ENCODE results near the gene HPS4.

Gene HPS4

DNA sequence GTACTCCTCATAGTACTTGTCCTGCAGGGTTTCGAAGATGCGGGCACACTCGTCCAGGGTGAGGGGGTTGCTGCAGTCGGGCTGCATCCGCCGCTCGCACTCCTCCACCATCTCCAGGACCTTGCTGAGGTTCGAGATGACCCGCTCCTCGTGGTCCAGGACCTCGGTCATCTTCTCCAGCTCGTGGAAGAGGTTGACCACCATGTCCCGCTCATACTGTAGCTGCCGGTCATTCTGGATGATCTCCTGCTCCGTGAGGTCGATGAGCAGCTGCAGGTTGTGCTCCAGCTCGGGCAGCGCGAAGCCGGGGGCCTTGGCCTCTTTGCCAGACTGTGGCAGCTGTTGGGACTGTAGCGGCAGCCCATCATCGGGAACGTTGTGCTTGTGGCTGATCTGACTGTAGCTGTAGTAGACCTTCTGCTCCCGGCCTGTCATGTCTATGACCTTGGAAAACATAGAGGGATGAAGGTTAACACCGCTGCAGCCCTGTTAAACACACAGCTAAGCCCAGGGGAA, 15.7 kb upstream of the HPS4 start:
- DNase-seq, result no peak

DNA sequence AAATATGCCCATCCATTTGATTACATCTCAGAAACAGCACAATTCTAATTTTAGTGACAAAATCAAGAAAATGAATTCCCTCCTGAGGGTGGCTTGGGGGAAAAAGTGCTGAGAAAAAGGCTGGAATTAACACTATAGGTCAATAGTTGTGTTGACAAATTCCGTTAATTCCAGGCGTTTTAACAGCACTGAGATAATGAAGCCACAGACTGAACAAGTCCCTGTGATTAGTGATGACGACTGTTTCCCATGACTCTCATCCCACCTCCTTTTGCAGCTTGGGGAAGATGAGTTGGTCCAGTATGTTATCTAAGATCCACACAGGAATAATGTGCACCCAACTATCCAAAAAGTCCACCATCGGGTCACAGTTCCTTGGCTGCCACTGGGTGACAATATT, 12.9 kb upstream of the HPS4 start:
- DNase-seq, result no peak

DNA sequence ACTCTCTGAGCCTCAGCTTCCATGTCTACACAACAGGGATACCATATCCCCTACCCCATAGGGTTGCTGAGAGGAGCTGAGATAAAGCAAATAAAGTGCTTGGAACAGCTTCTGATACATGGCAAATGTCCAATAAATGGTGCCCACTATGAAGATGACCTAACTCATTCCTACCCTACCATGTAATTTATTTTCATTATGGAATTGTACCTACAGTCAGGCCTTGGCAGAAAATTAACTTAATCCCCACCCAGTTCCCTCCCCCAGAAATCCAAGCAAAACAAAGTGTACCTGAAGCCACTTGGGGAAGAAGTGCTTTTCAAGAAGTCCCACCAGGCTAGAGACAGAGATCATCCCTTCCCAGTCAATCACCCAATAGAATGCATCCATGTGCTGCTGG, 10.9 kb upstream of the HPS4 start:
- no peak for DNase-seq

DNA sequence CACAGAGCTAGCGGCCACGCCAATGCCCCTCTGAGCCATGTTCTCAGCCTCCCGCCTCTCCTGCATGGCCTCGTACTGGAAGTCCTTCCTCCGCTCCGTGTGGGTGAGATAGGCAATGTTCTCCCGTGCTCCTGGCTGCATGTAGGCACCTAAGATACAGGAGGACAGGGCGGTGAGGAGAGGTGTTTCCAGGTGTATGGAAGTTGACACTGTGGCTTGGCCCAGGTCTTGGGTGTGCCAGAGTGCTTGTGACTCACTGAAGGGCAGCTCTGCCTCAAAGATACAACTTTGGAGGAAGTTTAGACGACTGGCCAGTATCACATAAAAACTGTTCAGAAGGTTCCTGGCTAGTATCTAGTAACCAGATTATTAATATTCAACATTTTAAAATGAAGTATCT, 8.6 kb upstream of the HPS4 start:
- no peak for DNase-seq

DNA sequence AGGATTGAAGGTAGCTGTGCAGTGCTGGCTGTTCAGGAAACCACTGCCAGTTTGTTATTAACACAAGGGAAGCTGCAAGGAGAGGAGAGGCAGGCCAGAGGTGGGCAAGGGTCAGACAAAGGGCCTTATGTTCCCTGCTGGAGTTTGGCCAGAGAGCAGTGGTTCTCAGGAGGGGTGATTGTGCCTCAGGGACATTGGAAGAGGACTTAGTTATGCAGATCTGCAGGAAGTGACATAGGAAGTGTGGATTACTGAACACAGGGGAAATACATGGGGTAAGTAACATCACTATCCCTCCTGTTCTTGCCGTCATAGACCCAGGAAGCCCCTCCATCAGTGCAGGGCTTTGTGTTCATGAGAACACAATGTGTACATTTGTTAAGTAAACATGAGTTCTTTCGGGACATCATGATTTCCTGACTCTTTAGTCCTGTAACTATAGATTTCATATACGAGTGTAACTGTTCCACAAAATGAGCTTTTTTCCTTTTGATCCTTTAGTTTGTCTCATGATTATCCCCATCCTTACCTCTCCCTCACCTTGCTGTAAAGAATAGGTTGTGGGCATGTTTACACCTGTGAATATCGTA, 6.0 kb upstream of the HPS4 start:
- DNase-seq, result no peak

DNA sequence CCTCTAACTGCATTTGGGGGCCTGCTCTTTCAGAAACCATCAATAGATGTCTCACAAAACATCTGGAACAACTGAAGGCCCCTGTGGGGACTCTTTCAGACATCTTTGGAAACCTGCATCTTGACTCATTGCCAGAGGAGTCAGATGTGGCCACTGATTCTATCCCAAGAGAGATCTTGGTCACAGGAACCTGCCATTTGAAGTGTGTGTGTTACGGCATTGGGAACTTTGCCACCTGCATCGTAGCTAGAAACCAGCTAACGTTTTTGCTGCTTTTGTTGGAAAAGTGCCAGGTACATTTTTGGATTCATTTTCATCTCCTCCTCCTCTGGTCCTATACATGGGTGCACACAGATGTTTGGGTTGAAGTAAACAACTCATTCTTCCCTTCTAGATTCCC, 4.4 kb upstream of the HPS4 start:
- no peak for DNase-seq

DNA sequence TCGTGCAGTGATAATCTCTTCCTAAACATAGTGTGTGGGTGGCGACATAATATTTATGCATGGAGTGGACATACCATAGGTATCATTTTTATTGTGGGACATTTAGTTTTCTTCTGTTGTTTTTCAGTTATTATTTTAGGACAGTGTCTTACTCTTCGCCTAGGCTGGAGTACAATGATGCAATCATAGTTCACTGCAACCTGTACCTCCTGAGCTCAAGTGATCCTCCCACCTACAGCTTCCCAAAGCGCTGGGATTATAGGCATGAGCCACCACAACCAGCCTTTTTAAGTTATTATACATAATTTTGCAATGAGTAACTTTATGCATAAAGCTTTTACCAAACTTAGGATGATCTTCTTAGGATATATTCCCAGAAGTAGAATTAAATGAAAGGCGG, 2.8 kb upstream of the HPS4 start:
- no peak for DNase-seq

DNA sequence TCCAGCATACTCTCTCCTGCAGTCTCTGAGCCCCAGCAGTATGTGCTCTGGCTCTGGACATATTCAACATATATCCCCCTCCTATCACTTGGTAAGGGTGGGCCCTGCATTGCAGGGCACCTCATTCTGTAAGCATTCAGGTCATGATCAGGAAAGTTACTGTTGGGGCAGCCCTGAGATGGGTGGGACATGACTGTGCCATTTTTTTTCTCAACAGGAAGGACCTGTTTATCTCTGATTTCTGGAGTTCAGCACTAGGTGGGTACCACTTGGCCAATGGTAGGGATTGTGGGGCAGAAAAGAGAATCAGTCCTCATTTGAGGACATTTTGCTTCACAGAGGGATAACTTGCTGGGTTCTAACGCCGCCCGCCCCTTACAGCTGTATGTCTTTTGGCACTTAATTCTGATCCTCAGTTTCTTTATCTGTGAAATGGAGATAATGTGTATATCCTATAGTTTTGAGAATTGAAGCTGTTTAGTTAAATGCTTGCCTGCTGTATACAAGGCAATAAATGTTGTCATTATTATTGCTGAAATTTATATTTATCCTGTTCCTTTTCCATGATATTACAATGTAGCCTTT, 2.3 kb upstream of the HPS4 start:
- DNase-seq, result no peak

DNA sequence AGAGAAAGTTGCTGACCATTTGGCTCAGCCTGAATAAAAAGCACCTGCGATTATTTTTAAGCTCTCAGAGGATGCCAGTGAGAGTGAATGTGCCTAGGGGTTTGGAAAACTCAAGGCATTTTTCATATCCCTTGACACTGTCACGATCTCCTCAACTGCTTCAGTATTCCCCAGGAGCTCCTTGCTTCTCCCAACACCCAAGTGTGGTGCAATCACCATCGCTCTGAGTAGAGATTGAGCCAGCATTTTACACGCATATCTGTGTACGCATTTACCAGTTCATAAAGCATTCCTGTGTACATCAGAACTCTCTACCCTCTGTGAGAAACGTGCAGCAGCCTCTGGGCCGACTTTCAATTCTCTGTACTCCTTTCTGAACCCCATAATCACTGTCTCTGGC, 1.4 kb upstream of the HPS4 start:
- no peak for DNase-seq

DNA sequence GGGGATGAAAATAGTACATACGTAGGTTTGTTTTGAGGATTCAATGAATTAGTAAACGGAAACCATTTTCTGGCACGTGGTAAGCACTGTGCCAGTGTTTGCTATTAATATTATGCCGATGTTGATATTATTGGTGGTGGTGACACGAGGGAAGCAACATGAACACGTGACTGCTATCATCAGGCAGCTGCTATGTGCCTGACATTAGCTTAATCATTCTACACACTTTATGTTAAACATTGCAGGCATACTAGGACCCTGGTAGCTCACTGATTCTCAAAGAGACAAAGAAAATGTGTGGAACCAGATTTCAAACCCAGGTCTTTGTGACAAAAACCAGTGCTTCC, 750 bp upstream of the HPS4 start:
- DNase-seq, result no peak

DNA sequence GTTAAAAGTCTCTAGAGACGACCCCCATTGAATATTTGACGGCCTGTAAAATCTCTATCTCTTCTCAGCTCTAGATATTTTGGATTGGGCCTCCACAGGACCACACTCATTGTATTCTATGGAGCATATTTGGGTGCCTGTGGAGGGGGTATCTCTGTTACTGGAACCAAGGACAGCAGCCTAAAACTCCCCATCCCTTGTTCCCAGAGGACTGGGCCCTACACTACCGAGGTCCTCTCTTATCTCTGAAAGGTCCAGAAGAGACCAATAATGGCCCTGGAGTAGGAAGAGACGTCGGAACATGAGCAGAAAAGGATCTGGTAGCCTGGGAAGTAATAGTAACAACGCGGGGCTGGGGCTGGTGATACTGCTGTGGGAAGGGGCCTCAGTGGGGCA, 542 bp downstream of the HPS4 start:
- no peak for DNase-seq

DNA sequence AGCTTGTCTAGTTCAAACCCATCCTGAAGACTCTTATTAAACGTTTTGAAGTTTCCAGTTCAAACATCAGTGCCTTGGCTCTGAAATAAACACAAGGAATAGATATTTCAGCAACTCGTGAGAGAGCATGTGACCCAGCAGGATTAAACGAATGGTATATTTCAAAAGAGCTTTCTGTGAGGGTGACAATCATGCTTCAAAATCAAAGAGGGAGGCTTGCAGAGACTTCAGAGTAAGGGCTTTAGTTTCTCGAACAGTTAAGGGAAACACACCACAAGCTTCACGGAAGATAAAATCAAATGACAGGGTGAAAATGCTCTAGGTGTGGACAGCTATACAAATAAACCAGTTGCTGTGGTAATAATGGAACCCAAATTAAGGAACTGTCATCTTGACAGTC, 1.4 kb downstream of the HPS4 start:
- DNase-seq, result no peak

DNA sequence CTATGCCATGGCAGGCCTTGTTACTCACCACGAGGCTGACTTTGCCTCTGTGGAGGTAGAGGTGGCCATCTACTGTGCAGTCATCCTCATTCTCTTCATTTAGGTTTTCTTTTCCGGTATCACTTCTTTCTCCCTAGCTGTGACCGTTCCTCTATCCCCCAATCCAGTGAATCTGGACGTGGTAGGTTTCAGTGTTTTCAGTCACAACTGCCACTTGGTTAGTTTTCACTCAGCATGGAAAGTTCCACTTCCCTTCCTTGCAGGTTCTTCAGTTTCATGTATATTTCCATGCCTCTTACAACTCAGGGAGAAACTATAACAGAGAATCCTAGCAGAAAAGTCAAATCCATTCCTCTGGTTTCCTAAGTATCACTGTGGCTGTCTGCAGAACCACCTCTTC, 1.9 kb downstream of the HPS4 start:
- DNase-seq, result no peak

DNA sequence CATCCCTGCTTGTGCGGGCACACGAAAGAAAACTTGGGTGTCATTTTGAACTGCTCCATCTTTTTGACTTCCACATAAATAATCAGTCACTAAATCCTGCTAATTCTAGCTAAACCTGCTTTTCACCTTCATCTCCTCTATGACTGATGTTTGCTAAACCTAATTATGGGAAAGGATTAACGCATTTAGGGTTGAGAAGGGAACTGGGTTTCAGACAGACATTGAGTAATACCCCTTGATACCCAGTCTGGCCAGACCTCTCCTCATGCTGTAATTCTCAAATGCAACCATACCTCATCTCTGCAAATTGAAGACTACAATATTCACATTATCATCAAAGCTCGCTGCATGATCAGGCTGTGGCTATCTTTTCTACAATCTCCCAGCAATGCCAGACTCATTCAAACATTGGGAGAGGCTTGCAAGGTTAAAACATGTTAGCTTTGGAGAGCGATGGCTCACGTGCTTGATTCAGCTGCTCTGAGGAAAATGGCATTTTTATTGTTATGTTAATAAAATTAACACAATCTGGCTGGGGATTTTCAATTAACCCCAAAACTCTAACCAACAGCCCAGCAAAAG, 2.4 kb downstream of the HPS4 start:
- DNase-seq, result no peak

DNA sequence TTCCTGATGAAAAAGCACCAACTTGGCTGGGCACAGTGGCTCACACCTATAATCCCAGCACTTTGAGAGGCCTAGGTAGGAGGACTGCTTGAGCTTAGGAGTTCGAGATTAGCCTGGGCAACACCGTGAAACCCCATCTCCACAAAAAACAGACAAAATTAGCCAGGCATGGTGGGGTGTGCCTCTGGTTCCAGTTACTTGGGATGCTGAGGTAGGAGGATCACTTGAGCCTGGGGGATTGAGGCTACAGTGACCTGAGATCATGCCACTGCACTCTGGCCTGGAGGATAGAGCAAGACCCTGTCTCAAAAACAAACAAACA, 3.0 kb downstream of the HPS4 start:
- no peak for DNase-seq

DNA sequence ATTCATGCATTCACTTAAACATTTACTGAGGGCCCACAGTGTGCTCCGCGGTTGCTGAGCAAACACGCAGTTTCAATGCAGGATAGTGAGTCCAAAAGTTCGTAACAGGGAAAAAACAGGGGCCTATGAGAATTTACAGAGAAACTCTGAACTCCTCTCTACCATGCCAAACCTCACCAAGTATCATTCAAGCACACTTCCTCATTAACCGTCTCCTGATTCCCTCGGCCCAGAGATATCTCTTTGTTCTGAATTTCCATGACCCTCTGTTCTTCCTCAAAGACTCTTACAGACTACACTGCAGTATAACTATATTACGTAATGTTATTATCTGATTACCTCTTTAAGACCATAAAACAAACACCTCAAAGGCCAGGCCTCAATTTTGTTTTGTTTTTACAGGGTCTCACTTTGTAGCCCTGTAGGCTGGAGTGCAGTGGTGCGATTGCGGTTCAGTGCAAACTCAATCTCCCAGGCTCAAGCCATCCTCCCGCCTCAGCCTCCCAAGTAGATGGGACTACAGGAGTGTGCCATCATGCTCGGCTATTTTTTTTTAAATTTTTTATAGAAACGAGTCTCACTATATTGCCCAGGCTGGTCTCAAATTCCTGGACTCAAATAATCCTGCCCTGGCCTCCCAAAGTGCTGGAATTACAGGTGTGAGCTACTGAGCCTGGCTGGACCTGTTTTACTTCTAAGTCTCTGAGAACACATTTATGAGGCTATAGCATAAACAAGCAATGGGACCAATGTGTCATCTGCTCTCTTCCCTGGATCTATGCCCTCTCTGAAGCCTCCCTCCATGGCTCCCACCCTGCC, 3.6 kb downstream of the HPS4 start:
- DNase-seq, result no peak

DNA sequence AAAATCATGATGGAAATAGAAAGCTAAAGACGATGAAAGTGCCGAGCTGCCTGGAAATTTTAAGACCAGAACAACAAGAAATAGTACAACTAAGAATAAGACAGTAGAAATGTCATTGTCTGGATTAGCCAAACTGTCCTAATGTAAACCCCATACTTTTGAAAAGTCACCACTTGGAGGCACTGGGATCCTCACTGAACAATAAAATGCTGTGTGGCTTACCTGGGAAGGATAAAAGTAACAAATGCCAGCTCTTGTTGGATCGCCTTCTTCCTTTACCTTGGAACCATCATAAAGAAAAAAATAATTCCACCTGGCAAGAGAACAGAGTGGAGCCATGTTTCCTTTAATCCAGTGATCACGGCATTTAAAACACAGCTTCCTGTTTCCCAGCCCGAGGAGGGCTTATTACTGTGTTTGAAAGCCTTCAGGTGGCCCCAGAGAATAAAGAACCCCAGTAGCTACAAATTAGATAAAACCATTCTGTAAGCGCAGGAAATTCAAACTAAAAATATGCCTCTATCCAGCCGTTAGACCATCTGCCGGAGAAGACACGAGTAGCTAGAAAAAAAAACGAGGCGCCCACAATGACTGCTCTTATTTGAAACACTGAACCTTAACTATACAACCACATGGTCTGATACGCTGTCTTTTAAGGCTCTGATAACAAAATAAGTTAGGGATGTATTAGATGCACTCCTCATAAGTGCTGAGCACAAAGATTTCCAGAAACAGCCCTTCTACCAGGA, 4.4 kb downstream of the HPS4 start:
- DNase-seq, result no peak

DNA sequence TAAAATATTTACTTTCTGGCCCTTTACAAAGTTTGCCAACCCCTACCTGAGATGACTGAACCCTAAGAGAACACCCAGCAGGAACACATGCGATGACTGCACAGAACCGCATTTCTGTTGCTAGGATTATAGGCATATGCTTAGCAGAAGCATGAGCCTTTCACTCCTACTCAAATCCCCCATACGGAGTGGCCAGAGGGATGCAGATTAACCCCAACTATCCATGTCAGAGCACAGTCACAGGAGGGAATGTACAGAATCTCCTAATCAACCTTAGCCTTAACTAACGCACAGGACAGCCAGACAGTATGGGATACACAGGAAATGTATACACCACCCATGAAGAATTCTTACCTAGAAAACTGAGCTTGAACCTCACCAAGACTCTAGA, 6.2 kb downstream of the HPS4 start:
- DNase-seq, result no peak

DNA sequence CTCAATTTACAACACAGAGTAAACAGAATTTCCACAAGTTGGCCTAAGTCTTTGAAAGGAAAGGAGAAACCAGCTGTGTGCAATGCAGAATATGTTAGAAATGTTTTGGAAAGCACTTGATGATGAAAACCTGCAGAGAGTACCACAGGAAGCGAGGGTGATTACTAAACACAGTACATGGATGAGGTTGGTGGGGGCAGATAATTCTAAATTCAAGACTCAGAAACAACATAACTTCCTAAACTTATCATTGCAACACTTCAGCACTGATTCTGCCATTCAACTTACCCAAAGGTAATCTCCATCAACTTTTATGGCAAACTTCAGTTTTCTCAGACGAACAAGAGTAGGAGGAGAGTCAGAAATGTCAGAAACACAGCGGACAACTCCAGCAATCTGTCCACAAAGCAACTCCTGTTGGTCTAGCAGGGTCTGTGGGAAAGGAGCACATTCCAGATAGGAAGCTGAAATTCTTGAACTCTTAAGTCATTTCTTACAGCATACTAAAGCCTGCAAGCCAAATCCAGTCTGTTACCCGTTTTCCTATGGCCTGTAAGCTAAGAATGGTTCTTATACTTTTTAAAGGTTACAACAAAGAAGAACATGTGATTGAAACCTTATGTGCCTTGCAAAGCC, 6.8 kb downstream of the HPS4 start:
- no peak for DNase-seq

DNA sequence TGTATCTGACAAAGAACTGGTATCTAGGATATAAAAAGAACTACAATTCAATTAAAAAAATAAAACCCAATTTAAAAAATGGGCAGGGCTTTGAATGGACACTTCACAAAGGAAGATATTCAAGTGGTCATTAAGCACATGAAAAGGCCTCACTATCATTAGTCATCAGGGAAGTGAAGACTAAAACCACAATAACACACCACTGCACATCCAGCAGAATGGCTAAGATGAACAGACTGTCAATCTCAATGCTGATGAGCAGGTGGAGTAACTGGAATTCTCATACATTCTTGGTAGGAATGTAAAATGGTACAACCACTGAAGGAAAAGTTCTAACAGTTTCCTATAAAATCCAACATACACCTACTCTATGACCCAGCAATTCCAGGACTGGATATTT, 8.9 kb downstream of the HPS4 start:
- no peak for DNase-seq

DNA sequence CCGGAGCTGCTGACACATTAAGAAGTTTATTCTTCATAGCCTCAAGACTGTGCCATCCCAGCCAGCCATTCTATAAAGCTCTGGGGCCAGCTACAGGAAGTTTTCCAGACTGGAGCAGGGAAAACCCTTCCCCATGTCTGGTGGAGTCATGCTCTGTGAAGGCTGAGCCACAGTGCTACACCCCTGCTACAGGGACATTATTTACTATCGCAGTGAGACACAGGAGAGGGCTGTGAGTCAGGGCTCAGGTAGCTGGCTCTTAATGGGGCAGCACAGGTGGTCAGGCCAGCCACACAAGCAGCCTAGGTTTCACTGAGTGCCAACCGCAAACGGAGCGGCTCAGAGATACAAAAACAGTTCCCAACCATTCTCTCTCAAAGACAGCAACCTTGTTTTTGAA, 12.1 kb downstream of the HPS4 start:
- DNase-seq, result no peak

DNA sequence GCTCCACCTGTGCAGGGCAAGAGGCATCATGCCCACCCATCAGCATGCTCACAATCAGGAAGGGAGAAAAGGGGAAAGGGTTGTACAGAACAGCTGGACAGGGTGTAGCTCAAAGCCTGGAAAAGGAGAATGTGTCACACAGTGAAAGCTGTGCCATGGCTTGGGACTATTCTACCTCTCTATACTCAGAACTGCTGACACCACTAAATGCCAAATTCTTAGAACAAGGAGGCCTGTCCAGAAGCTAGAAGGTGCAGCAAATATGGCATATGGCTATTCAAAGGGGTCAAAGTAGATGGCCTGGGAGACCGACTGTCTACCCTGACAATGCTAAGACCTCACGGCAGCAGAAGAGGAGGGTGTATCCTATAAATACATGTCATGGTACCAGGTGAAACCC, 12.8 kb downstream of the HPS4 start:
- no peak for DNase-seq
